Central memory CD8-positive, alpha-beta T cell (primary cell): ENCODE measurements around the gene PSKH1.
"Not testable (repeated sequence)": the region's sequence is repeated elsewhere in the genome, so short reads cannot be mapped to it uniquely, and the experiment has no call there.

Experiments
- ATAC-seq: fragments of 150-1000 bp; cut with Tn5 transposase; replicated peaks from 2 replicates; pipeline ENCODE4 v1.10.0; 2022; ENCODE audit warnings: mild to moderate bottlenecking, moderate FRiP score, moderate number of reproducible peaks; ENCODE audit not compliant: poor library complexity, severe bottlenecking; ENCODE audit errors: extremely low read depth
- DNase-seq, 2 donors: peaks; one replicate each; pipeline ENCODE4 v3.0.0; 2021; ENCODE audit warnings: low spot score in 2 of 2
- H3K27ac Mint-ChIP-seq: one replicate; pipeline ENCODE4 v1.8.0; 2022; ENCODE audit warnings: low read depth, mild to moderate bottlenecking, moderate library complexity, mixed read lengths
- H3K27me3 Mint-ChIP-seq: one replicate; pipeline ENCODE4 v1.8.0; 2022; ENCODE audit warnings: mixed read lengths
- H3K36me3 Mint-ChIP-seq: one replicate; pipeline ENCODE4 v1.8.0; 2022; ENCODE audit warnings: mild to moderate bottlenecking, moderate library complexity, mixed read lengths; ENCODE audit not compliant: insufficient read depth
- H3K4me1 Mint-ChIP-seq: one replicate; pipeline ENCODE4 v1.8.0; 2022; ENCODE audit warnings: mixed read lengths
- H3K4me3 Mint-ChIP-seq: one replicate; pipeline ENCODE4 v1.8.0; 2022; ENCODE audit warnings: mild to moderate bottlenecking, moderate library complexity, mixed read lengths
- H3K9me3 Mint-ChIP-seq: one replicate; pipeline ENCODE4 v1.8.0; 2022; ENCODE audit warnings: mixed read lengths

Gene PSKH1

GRCh38 chr16:67857547-67858233 is 35.4 kb upstream of the PSKH1 start:
- Mint-ChIP-seq H3K4me1 (peaks cover 33% of the 10 kb centered on the region), H3K27ac (peak overlapping the region; percentile 66), H3K27me3 (no peaks in the 10 kb centered on the region), H3K9me3 (no peaks in the 10 kb centered on the region), H3K36me3 (peaks cover 8% of the 10 kb centered on the region), H3K4me3 (no peak overlapping the region)
- peak; percentile 83 for ATAC-seq
- peak in 1 of 2 donors; percentile 20 for DNase-seq

GRCh38 chr16:67858500-67858899 is 34.6 kb upstream of the PSKH1 start:
- Mint-ChIP-seq H3K4me1 (peaks cover 33% of the 10 kb centered on the region), H3K4me3 (no peak overlapping the region), H3K27me3 (no peaks in the 10 kb centered on the region), H3K36me3 (peaks cover 8% of the 10 kb centered on the region), H3K27ac (peak overlapping the region; percentile 66), H3K9me3 (no peaks in the 10 kb centered on the region)
- peak; percentile 45 for ATAC-seq
- no peak for DNase-seq

GRCh38 chr16:67860589-67861398 is 32.3 kb upstream of the PSKH1 start:
- no peaks in the 10 kb centered on the region for H3K9me3 Mint-ChIP-seq
- H3K4me3 Mint-ChIP-seq = no peak overlapping the region
- DNase-seq (no peak), ATAC-seq (no peak)
- no peaks in the 10 kb centered on the region for H3K27me3 Mint-ChIP-seq
- peaks cover 26% of the 10 kb centered on the region for H3K4me1 Mint-ChIP-seq
- H3K36me3 Mint-ChIP-seq = peaks cover 8% of the 10 kb centered on the region
- peak overlapping the region; percentile 50 for H3K27ac Mint-ChIP-seq

GRCh38 chr16:67861877-67862276 is 31.2 kb upstream of the PSKH1 start:
- H3K27me3 Mint-ChIP-seq = no peaks in the 10 kb centered on the region
- H3K4me3 Mint-ChIP-seq = no peak overlapping the region
- no peak for DNase-seq
- H3K36me3 Mint-ChIP-seq = peaks cover 16% of the 10 kb centered on the region
- peak overlapping the region; percentile 50 for H3K27ac Mint-ChIP-seq
- ATAC-seq = no peak
- H3K4me1 Mint-ChIP-seq = peaks cover 23% of the 10 kb centered on the region
- H3K9me3 Mint-ChIP-seq = no peaks in the 10 kb centered on the region

- no peaks in the 10 kb centered on the region for H3K9me3 Mint-ChIP-seq
- ATAC-seq (no peak), DNase-seq (no peak)
- no peak overlapping the region for H3K27ac Mint-ChIP-seq
- H3K4me1 Mint-ChIP-seq = peaks cover 13% of the 10 kb centered on the region
- H3K4me3 Mint-ChIP-seq = no peak overlapping the region
- H3K27me3 Mint-ChIP-seq = no peaks in the 10 kb centered on the region
- peaks cover 18% of the 10 kb centered on the region for H3K36me3 Mint-ChIP-seq
These were observed 30.2 kb upstream of the PSKH1 start for GRCh38 chr16:67862623-67863583.

- H3K36me3 Mint-ChIP-seq = peaks cover 15% of the 10 kb centered on the region
- DNase-seq, H3K27me3 Mint-ChIP-seq, ATAC-seq, H3K4me1 Mint-ChIP-seq, H3K9me3 Mint-ChIP-seq, H3K4me3 Mint-ChIP-seq: not testable (repeated sequence)
- peak overlapping the region; percentile 19 for H3K27ac Mint-ChIP-seq
These were observed 29.0 kb upstream of the PSKH1 start for GRCh38 chr16:67864044-67864443.

GRCh38 chr16:67864594-67864993 is 28.5 kb upstream of the PSKH1 start:
- Mint-ChIP-seq H3K4me1 (no peaks in the 10 kb centered on the region), H3K4me3 (no peak overlapping the region), H3K36me3 (peaks cover 18% of the 10 kb centered on the region), H3K9me3 (no peaks in the 10 kb centered on the region), H3K27me3 (no peaks in the 10 kb centered on the region), H3K27ac (no peak overlapping the region)
- no peak for DNase-seq
- ATAC-seq = no peak

GRCh38 chr16:67865318-67865717 is 27.7 kb upstream of the PSKH1 start:
- Mint-ChIP-seq H3K27ac (no peak overlapping the region), H3K9me3 (no peaks in the 10 kb centered on the region), H3K27me3 (no peaks in the 10 kb centered on the region), H3K4me3 (no peak overlapping the region), H3K4me1 (no peaks in the 10 kb centered on the region), H3K36me3 (peaks cover 20% of the 10 kb centered on the region)
- ATAC-seq (no peak), DNase-seq (no peak)

GRCh38 chr16:67868290-67868689 is 24.8 kb upstream of the PSKH1 start:
- H3K4me3 Mint-ChIP-seq = no peak overlapping the region
- no peak for DNase-seq
- H3K36me3 Mint-ChIP-seq = peaks cover 25% of the 10 kb centered on the region
- H3K27ac Mint-ChIP-seq = no peak overlapping the region
- H3K27me3 Mint-ChIP-seq = no peaks in the 10 kb centered on the region
- H3K9me3 Mint-ChIP-seq = no peaks in the 10 kb centered on the region
- no peak for ATAC-seq
- no peaks in the 10 kb centered on the region for H3K4me1 Mint-ChIP-seq

- peaks cover 32% of the 10 kb centered on the region for H3K36me3 Mint-ChIP-seq
- H3K4me1 Mint-ChIP-seq = peaks cover 12% of the 10 kb centered on the region
- no peak overlapping the region for H3K27ac Mint-ChIP-seq
- no peak overlapping the region for H3K4me3 Mint-ChIP-seq
- DNase-seq = no peak
- ATAC-seq = no peak
- no peaks in the 10 kb centered on the region for H3K27me3 Mint-ChIP-seq
- H3K9me3 Mint-ChIP-seq = no peaks in the 10 kb centered on the region
These were observed 23.4 kb upstream of the PSKH1 start for GRCh38 chr16:67869653-67870052.

- Mint-ChIP-seq H3K9me3 (no peaks in the 10 kb centered on the region), H3K4me1 (peaks cover 27% of the 10 kb centered on the region), H3K27ac (no peak overlapping the region), H3K27me3 (no peaks in the 10 kb centered on the region), H3K4me3 (peak overlapping the region; percentile 86), H3K36me3 (peaks cover 32% of the 10 kb centered on the region)
- ATAC-seq (no peak), DNase-seq (no peak)
These were observed 21.8 kb upstream of the PSKH1 start for GRCh38 chr16:67871256-67871655.

GRCh38 chr16:67872131-67872630 is 20.9 kb upstream of the PSKH1 start:
- ATAC-seq (no peak), DNase-seq (no peak)
- Mint-ChIP-seq H3K27ac (peak overlapping the region; percentile 87), H3K9me3 (no peaks in the 10 kb centered on the region), H3K4me3 (peak overlapping the region; percentile 86), H3K4me1 (peaks cover 27% of the 10 kb centered on the region), H3K36me3 (peaks cover 27% of the 10 kb centered on the region), H3K27me3 (no peaks in the 10 kb centered on the region)
